HL-60/S4 treated with phorbol 12-myristate 13-acetate at 8.2 ng/mL for 4 days and 3 days (cell line): ENCODE results near the gene EIPR1.
"Not testable (repeated sequence)": the region's sequence is repeated elsewhere in the genome, so short reads cannot be mapped to it uniquely, and the experiment has no call there.

Experiments
- in situ Hi-C: fragments of 300-500 bp; cut with MboI; formaldehyde crosslinking; loops from 2 replicates; pipeline ENCODE4 v1.15.0; 2022; ENCODE audit warnings: low sequenced_read_pairs

Gene EIPR1

DNA sequence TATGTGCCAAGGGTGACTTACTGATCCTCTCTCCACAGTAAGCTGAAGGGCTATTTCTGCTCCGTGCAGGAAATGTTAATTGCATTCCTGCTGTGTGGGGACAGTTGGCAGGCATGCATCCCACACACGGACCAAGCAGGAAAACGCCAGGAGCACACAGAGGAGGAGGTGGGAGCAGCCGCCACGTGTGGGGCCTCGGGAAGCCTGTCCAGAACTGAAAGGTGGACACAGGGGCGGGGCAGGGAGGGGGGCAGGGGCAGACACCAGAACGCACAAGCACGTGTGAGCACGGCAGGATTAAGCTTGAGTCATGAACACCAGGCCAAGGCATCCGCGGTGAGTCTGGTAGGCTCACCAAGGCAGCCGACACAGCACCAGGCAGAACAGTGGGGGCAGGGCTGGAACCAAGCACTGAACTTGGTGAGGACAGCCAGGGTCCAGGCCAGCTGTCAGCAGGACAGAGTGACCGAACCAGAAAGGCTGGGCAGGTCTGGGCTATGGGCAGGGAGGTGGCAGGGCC, 177.1 kb downstream of the EIPR1 start:
- in situ Hi-C loops: no loop called here

DNA sequence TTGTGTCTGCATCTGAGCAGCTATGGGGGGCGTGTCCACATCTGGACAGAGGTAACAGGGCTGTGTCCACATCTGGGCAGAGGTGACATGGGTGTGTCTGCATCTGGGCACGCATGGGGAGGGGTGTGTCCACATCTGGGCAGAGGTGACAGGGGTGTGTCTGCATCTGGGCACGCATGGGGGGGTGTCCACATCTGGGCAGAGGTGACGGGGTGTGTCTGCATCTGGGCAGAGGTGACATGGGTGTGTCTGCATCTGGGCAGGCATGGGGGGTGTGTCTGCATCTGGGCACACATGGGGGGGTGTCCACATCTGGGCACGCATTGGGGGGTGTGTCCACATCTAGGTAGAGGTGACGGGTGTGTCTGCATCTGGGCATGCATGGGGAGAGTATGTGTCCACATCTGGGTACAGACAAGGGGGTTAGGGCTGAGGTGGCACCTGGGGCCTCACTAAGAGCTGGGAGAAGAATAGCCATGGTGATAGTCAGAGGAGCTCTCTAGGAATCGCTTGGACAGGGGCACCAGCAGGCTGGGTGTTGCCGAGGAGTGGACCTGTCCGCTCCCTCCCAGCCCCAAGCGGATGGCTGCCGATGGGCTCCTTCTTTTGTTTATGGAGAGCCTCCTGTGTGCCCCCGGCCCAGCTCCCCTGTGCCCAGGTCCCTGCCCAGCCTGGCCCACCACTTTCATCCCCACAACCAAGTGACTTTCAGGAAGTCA, 177.8 kb downstream of the EIPR1 start:
- in situ Hi-C loops: no loop called here

DNA sequence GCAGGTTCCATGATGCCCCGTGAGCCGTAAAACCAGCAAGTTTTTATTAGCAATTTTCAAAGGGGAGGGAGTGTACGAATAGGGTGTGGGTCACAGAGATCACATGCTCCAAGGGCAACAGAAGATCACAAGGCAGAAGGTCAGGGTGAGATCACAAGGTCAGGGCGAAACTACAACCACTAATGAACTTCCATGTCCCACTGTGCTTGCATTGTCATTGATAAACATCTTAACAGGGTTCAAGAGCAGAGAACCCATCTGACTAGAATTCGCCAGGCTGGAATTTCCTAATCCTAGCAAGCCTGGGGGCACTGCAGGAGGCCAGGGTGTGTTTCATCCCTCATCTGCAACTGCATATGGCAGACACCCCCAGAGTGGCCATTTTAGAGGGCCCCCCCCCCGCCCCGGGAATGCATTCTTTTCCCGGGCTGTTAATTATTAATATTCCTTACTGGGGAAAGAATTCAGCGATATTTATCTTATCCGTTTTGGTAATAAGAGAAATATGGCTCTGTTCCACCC, 178.9 kb downstream of the EIPR1 start:
- in situ Hi-C loops: not testable (repeated sequence)

DNA sequence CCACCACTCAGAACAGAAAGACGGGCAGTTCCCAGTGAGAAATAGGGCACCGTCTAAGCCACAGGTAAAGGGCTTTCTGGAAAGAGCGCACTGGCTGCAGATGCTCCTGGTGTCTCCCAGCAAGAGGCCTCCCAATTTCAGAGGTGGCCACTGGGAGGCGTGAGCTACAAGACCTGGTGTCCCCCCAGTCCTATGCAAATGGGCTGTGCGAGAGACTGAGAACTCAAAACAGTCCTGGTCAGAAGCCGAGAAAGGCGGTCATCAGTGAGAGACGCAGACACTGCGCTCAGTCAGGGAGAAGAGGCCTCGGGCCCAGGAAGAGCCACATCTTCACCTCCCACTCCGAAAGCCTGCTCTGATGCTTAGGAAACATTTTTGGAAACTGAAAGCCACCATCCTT, 179.5 kb downstream of the EIPR1 start:
- in situ Hi-C loops: no loop called here

DNA sequence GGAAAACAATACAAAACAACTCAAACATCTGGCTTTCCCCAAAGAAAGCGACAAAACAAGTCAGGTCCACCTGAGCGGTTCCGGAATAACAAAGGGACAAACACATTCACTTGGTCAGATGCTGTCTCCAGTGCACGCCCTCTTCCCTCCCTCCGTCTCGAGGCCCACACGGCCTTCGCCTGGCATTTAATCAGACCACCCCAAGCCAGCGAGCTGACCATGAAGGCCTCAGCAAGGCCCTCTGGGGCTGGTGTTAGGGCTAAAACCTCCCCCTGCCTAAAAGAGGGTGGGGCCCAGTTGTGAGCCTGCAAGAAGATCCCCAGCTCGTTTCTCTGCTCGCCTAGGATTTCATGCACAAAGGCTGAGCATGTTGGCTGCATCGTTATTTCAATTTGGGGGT, 180.3 kb downstream of the EIPR1 start:
- in situ Hi-C loops: no loop called here

DNA sequence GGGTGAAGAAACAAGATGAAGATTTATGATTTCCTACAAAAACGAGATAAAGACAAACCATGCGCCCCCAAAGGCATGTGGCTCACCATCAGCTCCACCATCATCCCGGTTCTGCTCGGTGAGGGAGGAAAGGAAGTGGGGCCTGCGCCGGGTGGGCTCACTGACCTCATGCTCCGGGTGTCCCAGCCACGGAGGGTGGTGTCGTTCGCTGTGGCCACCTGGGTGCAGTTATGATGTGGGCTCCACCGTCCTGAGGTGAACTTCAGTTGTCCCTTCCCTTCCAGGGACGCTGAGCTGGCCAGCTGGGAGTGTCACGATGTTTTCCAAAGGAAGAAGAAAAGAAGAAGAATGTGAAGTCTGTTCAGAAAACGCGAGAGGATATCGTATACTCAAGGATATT, 180.9 kb downstream of the EIPR1 start:
- in situ Hi-C loops: no loop called here

DNA sequence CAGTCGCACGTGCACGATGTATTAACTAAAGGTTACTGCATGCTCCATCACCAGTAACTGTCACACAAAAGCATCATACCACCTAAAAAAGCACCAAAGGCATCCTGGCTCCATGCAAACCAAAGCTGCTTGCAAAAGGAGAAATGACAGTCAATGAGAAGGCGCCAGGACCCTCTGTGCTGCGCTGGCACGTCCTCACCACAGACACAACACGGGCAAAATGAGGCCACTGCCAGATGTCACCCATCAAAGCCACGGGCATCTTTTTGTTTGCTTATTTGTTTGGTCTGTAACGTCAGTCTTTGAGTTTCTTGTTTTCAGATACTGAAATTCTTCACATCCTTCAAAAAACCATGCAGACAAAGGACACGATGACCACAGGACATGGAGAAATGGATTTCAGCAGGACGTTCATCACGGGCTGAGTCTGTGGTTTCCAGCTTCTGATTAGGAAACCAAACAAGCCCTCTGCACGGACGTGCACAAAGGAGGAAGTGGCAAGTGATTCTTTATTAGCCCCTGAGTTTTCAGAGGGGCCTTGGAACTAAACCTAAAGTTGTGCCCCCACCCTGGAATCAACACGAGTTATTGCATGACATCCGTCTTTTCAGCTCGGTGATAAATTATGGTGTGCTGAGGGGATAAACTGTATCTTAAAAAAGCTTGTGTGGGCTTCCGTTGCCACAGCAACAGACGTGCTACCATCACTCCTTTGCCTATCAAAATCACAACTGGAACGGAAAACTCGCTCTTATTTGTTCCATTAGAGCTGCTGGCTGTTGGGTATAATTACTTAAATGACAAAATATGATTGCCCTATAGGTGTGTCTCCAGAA, 181.8 kb downstream of the EIPR1 start:
- in situ Hi-C loops: no loop called here

DNA sequence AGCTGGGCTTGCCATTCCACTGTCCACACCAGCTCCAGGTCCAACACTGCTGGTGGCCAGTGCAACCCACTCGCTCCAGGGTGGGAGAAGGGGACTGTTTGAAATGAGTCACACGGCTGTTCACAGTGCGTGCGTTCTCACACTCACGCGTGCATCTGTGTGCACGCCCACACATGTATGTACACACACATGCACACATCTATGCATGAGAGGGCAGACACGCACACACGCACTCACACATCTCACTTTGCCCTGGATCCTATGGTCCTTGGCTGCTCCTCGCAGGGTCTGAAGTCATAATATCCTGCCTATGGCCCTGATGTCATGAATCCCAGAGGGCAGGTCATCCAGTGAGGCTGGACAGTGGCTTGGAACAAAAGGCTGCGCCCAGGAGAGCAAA, 182.8 kb downstream of the EIPR1 start:
- in situ Hi-C loops: no loop called here

DNA sequence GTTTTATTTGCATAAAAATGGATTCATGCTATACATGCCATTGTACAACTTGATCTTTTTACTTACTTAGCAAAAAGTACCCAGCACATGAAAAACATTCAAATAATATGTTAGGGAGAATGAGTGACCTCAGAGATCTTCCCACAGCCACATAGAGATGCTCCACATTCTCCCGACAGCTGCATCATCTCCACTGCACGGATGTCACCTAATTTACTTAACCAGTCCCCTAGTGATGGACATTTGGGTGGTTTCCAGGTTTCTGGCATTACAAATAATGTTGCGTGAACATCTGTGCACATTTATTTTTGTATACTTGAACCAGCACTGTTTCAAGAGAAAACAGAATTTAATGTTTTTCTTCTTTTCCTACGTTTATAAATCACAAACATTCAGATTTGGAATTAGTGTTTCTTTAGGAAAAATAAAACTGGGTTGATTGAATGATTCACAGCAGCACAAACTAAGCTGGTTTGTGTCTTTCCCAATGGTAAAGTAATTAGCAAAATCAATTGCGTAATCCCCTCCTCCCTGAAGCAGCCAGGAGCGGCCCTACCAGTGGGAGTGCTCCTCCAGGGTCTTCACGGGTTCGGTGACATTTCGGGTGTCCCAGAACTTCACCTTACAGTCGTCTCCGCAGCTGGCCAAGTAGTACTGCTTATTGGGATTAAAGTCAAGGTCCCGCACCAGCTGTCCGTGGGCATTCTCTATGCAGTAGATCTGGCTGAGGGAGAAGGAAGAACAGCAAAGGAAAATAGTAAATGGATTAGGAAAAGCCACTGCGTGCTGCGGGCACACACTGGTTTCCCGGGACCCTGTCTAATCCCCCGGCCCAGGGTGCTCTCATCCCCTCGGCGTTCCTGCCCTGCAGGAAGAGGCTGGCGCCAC, 183.9 kb downstream of the EIPR1 start:
- in situ Hi-C loops: no loop called here

DNA sequence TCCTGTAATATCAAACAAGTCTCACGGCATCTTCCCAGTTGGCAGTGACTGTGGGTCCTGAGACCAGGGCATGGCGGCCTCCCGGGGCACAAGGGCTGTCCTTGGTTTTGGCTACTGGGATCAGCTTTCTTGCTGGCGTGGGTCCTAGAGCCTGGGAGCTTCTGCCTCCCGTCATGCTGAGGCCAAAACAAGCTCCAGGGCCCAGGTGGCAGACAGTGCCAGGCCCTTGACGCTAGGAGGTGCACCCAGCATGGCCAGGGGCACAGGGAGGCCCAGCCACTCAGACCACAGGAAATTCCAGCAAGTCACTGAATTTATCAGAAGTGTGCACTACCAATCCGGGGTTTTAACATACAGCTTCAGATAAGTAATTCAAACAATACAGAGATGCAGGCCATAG, 184.7 kb downstream of the EIPR1 start:
- in situ Hi-C loops: no loop called here

DNA sequence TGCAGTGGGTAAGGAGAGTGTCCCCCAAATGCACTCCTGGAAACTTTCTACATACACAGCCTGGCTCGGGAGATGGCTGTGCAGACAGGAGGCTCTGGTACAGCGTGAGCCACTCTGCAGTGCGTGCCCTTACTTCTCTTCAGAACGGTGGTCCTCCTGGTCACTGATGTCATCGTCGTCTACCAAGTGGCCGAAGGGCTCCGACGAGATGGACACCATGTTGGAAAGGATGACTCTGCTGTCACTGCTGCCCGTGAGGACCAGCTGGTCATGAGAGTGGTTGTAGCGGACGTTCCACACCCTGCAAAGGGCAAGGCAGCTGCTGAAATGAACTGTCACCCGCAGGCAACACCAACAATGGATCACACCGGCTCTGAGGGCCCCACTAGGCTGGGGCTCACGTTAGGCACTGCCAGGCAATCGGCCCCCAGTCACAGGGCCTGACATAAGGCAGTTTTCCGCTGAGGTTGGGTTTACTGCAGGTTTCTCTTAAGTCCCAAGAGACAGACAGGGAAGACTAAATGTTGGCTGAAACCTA, 185.3 kb downstream of the EIPR1 start:
- in situ Hi-C loops: no loop called here

DNA sequence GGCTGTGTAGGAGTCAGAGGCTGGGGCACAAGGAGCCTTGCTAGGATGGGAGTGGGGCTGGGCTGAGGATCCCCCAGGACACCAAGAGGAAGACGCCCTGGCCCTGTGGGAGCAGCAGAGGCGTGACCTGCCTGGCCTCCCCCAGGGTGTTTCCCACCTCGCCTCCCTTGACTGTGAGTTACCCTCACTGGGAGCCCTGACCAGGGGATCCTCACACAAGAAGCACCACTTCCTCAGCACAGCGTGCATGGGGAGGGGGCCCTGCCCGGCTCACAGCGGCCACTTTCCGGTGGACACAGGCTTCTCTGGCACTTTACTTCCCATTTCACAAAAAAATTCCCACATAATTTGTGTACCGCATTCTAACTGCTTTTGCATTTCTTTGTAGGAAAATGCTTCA, 187.7 kb downstream of the EIPR1 start:
- in situ Hi-C loops: no loop called here

DNA sequence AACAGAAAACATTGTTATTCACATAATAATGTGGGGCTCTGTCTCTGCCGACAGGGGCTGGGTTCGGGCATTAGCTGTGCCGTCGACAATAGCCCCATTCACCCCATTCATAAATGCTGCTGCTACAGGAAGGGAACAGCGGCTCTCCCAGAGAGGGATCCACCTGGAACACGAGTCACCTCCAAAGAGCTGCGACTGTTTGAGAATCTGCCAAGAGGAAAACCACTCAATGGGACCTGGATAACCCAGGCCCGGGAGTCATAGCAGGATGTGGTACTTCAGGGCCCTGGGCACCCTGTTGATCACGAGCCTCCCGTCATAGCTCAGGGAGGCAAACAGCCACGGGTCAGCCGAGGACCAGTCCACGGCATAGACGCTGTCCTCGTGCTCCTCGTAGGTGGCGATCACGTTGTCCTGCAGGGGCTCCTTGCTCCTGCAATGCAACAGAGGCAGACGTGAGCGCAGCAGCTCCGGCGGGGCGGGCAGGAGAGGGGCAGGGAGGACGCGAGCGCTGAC, 188.5 kb downstream of the EIPR1 start:
- in situ Hi-C loops: no loop called here

DNA sequence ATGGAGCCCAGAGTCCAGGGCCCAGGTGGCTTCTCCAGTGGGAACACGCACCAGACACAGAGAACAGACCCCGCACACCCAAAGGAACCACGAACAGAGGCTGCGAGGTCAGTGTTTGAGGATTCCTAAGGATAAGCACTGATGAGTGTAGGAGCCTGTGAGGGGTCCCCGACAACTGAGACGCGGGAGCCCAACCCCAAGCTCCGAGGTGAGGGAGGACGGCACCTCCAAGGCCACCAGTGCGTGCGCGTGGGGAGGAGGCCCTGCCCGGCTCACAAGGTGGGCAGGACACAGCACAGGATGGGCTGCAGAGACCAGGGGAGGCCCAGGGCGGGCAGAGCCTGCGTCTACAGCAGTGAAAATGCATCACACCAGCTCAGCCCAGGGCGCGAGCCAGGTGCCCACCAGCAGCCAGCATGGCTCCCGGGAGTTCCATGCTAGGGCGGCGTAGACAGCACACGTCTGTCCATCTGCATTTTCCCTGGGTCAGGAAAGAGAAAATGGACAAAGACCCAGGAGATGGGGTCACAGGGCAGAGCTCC, 189.1 kb downstream of the EIPR1 start:
- in situ Hi-C loops: no loop called here

DNA sequence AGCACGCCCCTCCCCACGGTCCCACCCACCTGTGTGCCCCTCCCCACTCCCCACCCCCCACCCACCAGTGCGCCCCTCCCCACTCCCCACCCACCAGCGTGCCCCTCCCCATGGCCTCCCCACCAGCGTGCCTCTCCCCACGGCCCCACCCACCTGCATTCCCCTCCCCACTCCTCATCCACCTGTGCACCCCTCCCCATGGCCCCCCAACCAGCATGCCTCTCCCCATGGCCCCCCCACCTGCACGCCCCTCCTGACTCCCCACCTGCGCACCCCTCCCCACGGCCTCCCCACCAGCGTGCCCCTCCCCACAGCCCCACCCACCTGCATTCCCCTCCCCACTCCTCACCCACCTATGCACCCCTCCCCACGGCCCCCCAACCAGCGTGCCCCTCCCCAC, 190.2 kb downstream of the EIPR1 start:
- in situ Hi-C loops: no loop called here

DNA sequence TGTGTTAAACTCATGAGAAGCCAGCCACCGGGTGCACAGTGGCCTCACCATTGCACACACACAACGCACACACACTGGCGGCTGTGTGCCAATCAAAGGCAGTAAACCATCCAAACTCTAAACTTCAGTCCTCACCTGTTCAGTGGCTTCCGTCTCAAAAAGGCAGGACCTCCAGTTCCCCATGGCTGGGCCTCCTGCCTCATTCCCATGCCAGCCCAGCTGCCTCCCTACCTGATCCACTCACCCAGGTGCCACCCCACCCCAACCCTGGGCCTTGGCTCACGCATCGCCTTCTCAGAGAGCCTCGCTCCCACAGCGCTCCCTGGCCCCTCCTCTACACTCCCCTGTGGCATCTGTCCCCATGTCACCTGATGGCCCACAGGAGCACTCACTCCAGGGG, 190.9 kb downstream of the EIPR1 start:
- in situ Hi-C loops: no loop called here

DNA sequence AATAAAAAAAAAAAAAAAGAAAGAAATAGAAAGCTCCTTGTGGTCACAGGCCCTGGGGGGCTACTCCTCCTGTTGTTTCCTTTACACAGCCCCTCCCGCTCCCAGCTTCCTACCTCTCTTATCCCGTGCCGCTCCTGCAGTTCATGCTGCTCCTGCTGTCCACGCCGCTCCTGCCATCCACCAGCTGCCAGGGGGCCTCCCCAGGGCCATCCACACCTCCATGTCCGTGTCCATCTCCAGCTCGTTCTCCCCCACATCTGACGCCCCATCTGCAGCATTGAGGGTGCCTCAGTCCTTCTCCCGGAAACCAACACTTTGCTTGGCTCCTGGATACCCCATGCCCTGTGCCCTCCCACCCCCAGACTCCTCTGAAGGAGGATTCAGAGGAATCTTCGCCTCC, 191.7 kb downstream of the EIPR1 start:
- in situ Hi-C loops: no loop called here

DNA sequence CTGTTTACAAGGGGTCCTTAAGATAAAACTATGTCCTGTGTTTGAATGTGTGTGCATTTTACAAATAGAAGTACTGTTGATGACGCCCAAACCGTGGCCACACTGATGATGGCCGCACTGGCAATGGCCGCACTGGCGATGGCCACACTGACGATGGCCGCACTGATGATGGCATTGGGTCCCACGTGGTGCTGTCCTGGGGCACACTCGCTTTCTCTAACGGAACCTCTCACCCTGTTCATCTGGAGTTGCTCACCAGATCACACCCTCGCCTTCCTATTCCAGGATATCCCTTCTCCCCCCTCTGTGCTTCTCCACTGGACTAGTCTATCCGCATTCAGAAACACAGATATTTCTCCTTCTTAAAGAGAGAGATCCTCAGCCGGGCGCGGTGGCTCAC, 192.4 kb downstream of the EIPR1 start:
- in situ Hi-C loops: no loop called here

DNA sequence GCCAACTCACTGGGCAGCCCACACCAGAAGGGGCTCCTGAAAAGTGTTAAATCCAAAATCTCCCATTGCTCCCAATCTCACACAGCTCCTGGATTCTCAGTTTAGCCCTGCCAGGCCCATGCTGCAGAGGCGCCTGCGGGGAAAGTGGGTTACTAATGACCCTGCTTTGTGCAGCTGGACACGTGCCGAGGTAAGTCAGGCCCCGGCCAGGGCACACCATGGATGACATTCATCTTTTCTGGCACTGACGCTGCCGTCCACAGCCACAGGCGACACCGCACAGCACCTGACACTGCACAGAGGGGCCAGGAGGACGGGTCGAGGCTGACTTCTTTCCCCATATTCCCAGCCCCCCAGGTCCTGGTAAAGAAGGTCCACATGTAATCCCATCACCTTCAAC, 193.5 kb downstream of the EIPR1 start:
- in situ Hi-C loops: no loop called here

DNA sequence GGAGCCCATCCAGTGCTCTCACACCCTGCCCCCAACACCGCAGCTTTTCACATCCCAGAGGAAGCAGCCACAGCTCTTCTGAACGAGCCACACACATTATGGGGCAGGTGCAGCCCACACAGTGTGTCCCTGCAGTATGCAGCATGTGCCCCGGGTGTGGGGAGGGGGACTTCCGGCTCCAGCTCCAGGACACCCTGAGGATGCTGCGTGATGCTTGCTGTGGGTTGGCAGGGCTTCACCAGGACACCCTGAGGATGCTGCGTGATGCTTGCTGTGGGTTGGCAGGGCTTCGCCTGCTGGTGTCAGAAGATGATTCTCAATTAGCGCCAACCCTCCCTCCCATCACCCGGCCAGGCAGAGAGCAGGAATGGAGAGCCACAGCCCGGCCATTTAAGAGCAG, 193.9 kb downstream of the EIPR1 start:
- in situ Hi-C loops: no loop called here
